Activated CD4-positive, alpha-beta T cell treated with anti-CD3 and anti-CD28 coated beads, Interleukin-2, amount 10 ng/mL, durations not matched to agents 24 days and 14 days (primary cell): ENCODE data around the gene AOX1. TPM values are rescaled to one million over a fixed set of nuclear protein-coding genes. Genes with fewer than 3 reads are reported as not detected.

ENCODE experiments used
- DNase-seq: peaks from one replicate; pipeline ENCODE4 v3.0.0; 2022
- H3K27ac Mint-ChIP-seq: one replicate; pipeline ENCODE4 v1.8.0; 2022; ENCODE audit warnings: mild to moderate bottlenecking, mixed read lengths
- H3K27me3 Mint-ChIP-seq: one replicate; pipeline ENCODE4 v1.8.0; 2022; ENCODE audit warnings: mixed read lengths
- H3K36me3 Mint-ChIP-seq: one replicate; pipeline ENCODE4 v1.8.0; 2022; ENCODE audit warnings: low read depth, mild to moderate bottlenecking, mixed read lengths
- H3K4me1 Mint-ChIP-seq: one replicate; pipeline ENCODE4 v1.8.0; 2021; ENCODE audit warnings: mixed read lengths
- H3K4me3 Mint-ChIP-seq: one replicate; pipeline ENCODE4 v1.8.0; 2022; ENCODE audit warnings: mild to moderate bottlenecking, moderate library complexity, mixed read lengths
- H3K9me3 Mint-ChIP-seq: one replicate; pipeline ENCODE4 v1.8.0; 2021; ENCODE audit warnings: mixed read lengths
- intact Hi-C: fragments of 100-400 bp; cut with micrococcal nuclease; formaldehyde crosslinking; loops from one replicate; pipeline ENCODE4 v1.15.1; 2023
- total RNA-seq: library from RNA; stranded (reverse); gene quantifications from 2 replicates; pipeline ENCODE4 v1.2.3, GENCODE V29; 2022

Gene AOX1
- total RNA-seq, 1 donor from 2014 or later, result 0.26 TPM

GRCh38 chr2:200613692-200614091 is 27.9 kb downstream of the AOX1 start:
- DNase-seq, result no peak
- Mint-ChIP-seq H3K27me3 (peaks cover under 1% of the 10 kb centered on the region), H3K36me3 (no peaks in the 10 kb centered on the region), H3K9me3 (no peaks in the 10 kb centered on the region), H3K27ac (no peak overlapping the region), H3K4me1 (peaks cover 11% of the 10 kb centered on the region), H3K4me3 (no peak overlapping the region)
- intact Hi-C loops, result no loop called here

GRCh38 chr2:200614249-200614648 is 28.4 kb downstream of the AOX1 start:
- intact Hi-C loops, result no loop called here

GRCh38 chr2:200615247-200615646 is 29.4 kb downstream of the AOX1 start:
- peaks cover 11% of the 10 kb centered on the region for H3K4me1 Mint-ChIP-seq
- no peaks in the 10 kb centered on the region for H3K36me3 Mint-ChIP-seq
- no peak overlapping the region for H3K27ac Mint-ChIP-seq
- no peak overlapping the region for H3K4me3 Mint-ChIP-seq
- intact Hi-C loops, result loop anchor here (5.0 kb wide), 1 partner anchor 87 kb away; no protein-coding TSS in a partner anchor
- DNase-seq, result no peak
- no peaks in the 10 kb centered on the region for H3K9me3 Mint-ChIP-seq
- H3K27me3 Mint-ChIP-seq, result no peaks in the 10 kb centered on the region

More at GRCh38 chr2:200614249-200614648, 28.4 kb downstream of the AOX1 start:
- H3K4me1 Mint-ChIP-seq, result peaks cover 11% of the 10 kb centered on the region
- DNase-seq, result no peak
- no peaks in the 10 kb centered on the region for H3K36me3 Mint-ChIP-seq
- H3K4me3 Mint-ChIP-seq, result no peak overlapping the region
- no peaks in the 10 kb centered on the region for H3K9me3 Mint-ChIP-seq
- no peak overlapping the region for H3K27ac Mint-ChIP-seq
- H3K27me3 Mint-ChIP-seq, result no peaks in the 10 kb centered on the region

- Mint-ChIP-seq H3K9me3 (no peaks in the 10 kb centered on the region), H3K27me3 (no peaks in the 10 kb centered on the region), H3K36me3 (no peaks in the 10 kb centered on the region), H3K27ac (no peak overlapping the region), H3K4me1 (peaks cover 11% of the 10 kb centered on the region), H3K4me3 (no peak overlapping the region)
- no peak for DNase-seq
- intact Hi-C loops, result loop anchor here (5.0 kb wide), 1 partner anchor 86 kb away; no protein-coding TSS in a partner anchor
Measured at GRCh38 chr2:200616193-200616592, 30.4 kb downstream of the AOX1 start.

GRCh38 chr2:200616656-200617055 is 30.8 kb downstream of the AOX1 start:
- intact Hi-C loops, result loop anchor here (5.0 kb wide), 1 partner anchor 86 kb away; no protein-coding TSS in a partner anchor
- no peak overlapping the region for H3K4me3 Mint-ChIP-seq
- DNase-seq, result no peak
- no peaks in the 10 kb centered on the region for H3K27me3 Mint-ChIP-seq
- H3K36me3 Mint-ChIP-seq, result no peaks in the 10 kb centered on the region
- H3K27ac Mint-ChIP-seq, result no peak overlapping the region
- peaks cover 11% of the 10 kb centered on the region for H3K4me1 Mint-ChIP-seq
- no peaks in the 10 kb centered on the region for H3K9me3 Mint-ChIP-seq

GRCh38 chr2:200617156-200618053 is 31.6 kb downstream of the AOX1 start:
- no peak overlapping the region for H3K27ac Mint-ChIP-seq
- H3K27me3 Mint-ChIP-seq, result no peaks in the 10 kb centered on the region
- H3K9me3 Mint-ChIP-seq, result no peaks in the 10 kb centered on the region
- H3K36me3 Mint-ChIP-seq, result no peaks in the 10 kb centered on the region
- H3K4me1 Mint-ChIP-seq, result peaks cover 11% of the 10 kb centered on the region
- no peak for DNase-seq
- intact Hi-C loops, result loop anchor here (5.0 kb wide), 1 partner anchor 85 kb away; no protein-coding TSS in a partner anchor
- no peak overlapping the region for H3K4me3 Mint-ChIP-seq

- Mint-ChIP-seq H3K4me3 (no peak overlapping the region), H3K36me3 (no peaks in the 10 kb centered on the region), H3K27me3 (no peaks in the 10 kb centered on the region), H3K27ac (no peak overlapping the region), H3K4me1 (peaks cover 11% of the 10 kb centered on the region), H3K9me3 (no peaks in the 10 kb centered on the region)
- DNase-seq, result no peak
- intact Hi-C loops, result loop anchor here (5.0 kb wide), 1 partner anchor 84 kb away; no protein-coding TSS in a partner anchor
Measured at GRCh38 chr2:200618054-200618419, 32.2 kb downstream of the AOX1 start.

- Mint-ChIP-seq H3K36me3 (no peaks in the 10 kb centered on the region), H3K4me3 (no peak overlapping the region), H3K9me3 (no peaks in the 10 kb centered on the region), H3K27ac (no peak overlapping the region), H3K27me3 (no peaks in the 10 kb centered on the region), H3K4me1 (peaks cover 11% of the 10 kb centered on the region)
- intact Hi-C loops, result loop anchor here (5.0 kb wide), 1 partner anchor 84 kb away; no protein-coding TSS in a partner anchor
- no peak for DNase-seq
Measured at GRCh38 chr2:200618590-200619021, 32.8 kb downstream of the AOX1 start.

- H3K9me3 Mint-ChIP-seq, result no peaks in the 10 kb centered on the region
- H3K4me3 Mint-ChIP-seq, result no peak overlapping the region
- H3K27me3 Mint-ChIP-seq, result no peaks in the 10 kb centered on the region
- peaks cover 11% of the 10 kb centered on the region for H3K4me1 Mint-ChIP-seq
- DNase-seq, result no peak
- H3K27ac Mint-ChIP-seq, result no peak overlapping the region
- intact Hi-C loops, result loop anchor here (5.0 kb wide), 1 partner anchor 83 kb away; no protein-coding TSS in a partner anchor
- H3K36me3 Mint-ChIP-seq, result no peaks in the 10 kb centered on the region
Measured at GRCh38 chr2:200619279-200619678, 33.5 kb downstream of the AOX1 start.

- H3K27me3 Mint-ChIP-seq, result peaks cover 1% of the 10 kb centered on the region
- no peak overlapping the region for H3K4me3 Mint-ChIP-seq
- no peak for DNase-seq
- H3K36me3 Mint-ChIP-seq, result no peaks in the 10 kb centered on the region
- intact Hi-C loops, result no loop called here
- H3K4me1 Mint-ChIP-seq, result peaks cover 11% of the 10 kb centered on the region
- H3K27ac Mint-ChIP-seq, result no peak overlapping the region
- H3K9me3 Mint-ChIP-seq, result no peaks in the 10 kb centered on the region
Measured at GRCh38 chr2:200620606-200621390, 35.0 kb downstream of the AOX1 start.

GRCh38 chr2:200622106-200622505 is 36.3 kb downstream of the AOX1 start:
- no peaks in the 10 kb centered on the region for H3K9me3 Mint-ChIP-seq
- peaks cover 8% of the 10 kb centered on the region for H3K4me1 Mint-ChIP-seq
- H3K27me3 Mint-ChIP-seq, result peaks cover 2% of the 10 kb centered on the region
- DNase-seq, result no peak
- no peak overlapping the region for H3K4me3 Mint-ChIP-seq
- no peaks in the 10 kb centered on the region for H3K36me3 Mint-ChIP-seq
- intact Hi-C loops, result no loop called here
- no peak overlapping the region for H3K27ac Mint-ChIP-seq

- Mint-ChIP-seq H3K4me3 (no peak overlapping the region), H3K27ac (no peak overlapping the region), H3K27me3 (peaks cover 3% of the 10 kb centered on the region), H3K9me3 (no peaks in the 10 kb centered on the region), H3K4me1 (no peaks in the 10 kb centered on the region), H3K36me3 (no peaks in the 10 kb centered on the region)
- intact Hi-C loops, result no loop called here
- no peak for DNase-seq
Measured at GRCh38 chr2:200624026-200624425, 38.2 kb downstream of the AOX1 start.

GRCh38 chr2:200624658-200625057 is 38.8 kb downstream of the AOX1 start:
- intact Hi-C loops, result no loop called here
- Mint-ChIP-seq H3K9me3 (no peaks in the 10 kb centered on the region), H3K4me3 (no peak overlapping the region), H3K27me3 (peaks cover 3% of the 10 kb centered on the region), H3K4me1 (no peaks in the 10 kb centered on the region), H3K27ac (no peak overlapping the region), H3K36me3 (no peaks in the 10 kb centered on the region)
- DNase-seq, result no peak

GRCh38 chr2:200625282-200625681 is 39.5 kb downstream of the AOX1 start:
- DNase-seq, result no peak
- H3K4me3 Mint-ChIP-seq, result no peak overlapping the region
- H3K27ac Mint-ChIP-seq, result no peak overlapping the region
- peaks cover 4% of the 10 kb centered on the region for H3K27me3 Mint-ChIP-seq
- H3K9me3 Mint-ChIP-seq, result no peaks in the 10 kb centered on the region
- H3K36me3 Mint-ChIP-seq, result no peaks in the 10 kb centered on the region
- H3K4me1 Mint-ChIP-seq, result no peaks in the 10 kb centered on the region
- intact Hi-C loops, result no loop called here
